Ascending aorta (tissue), 2 donors: ENCODE data around the gene SRR. TPM values are rescaled to one million over a fixed set of nuclear protein-coding genes. Genes with fewer than 3 reads are reported as not detected.

ENCODE experiments used
- DNase-seq, 2 donors: peaks; one replicate each; pipeline ENCODE4 v3.0.0-alpha.2; 2019; ENCODE audit warnings: low spot score in 2 of 2
- H3K27ac ChIP-seq, 2 donors: fragments of 200-600 bp; sonication (generic); one replicate each; pipeline ENCODE4 v1.5.1; 2016 to 2017; ENCODE audit warnings: mild to moderate bottlenecking in 1 of 2
- H3K27me3 ChIP-seq: fragments of 200-600 bp; sonication (generic); one replicate; pipeline ENCODE4 v1.5.1; 2017
- H3K36me3 ChIP-seq, 2 donors: fragments of 200-600 bp; sonication (generic); one replicate each; pipeline ENCODE4 v1.5.1; 2016
- H3K4me1 ChIP-seq, 2 donors: fragments of 200-600 bp; sonication (generic); one replicate each; pipeline ENCODE4 v1.5.1; 2016 to 2017; ENCODE audit warnings: mild to moderate bottlenecking in 1 of 2
- H3K4me3 ChIP-seq, 2 donors: fragments of 200-600 bp; sonication (generic); one replicate each; pipeline ENCODE4 v1.5.1; 2016 to 2017; ENCODE audit warnings: mild to moderate bottlenecking in 1 of 2
- H3K9me3 ChIP-seq, 2 donors: fragments of 200-600 bp; sonication (generic); one replicate each; pipeline ENCODE4 v1.5.1; 2016
- intact Hi-C: fragments of 100-400 bp; cut with DNase I; formaldehyde crosslinking; loops from one replicate; pipeline ENCODE4 v1.15.1; 2023
- total RNA-seq: library from RNA; depleted of rRNA; stranded (reverse); fragments of >200 nt; gene quantifications from one replicate; pipeline ENCODE4 v1.1.0, GENCODE V29; 2016
- TF ChIP-seq, protein P1 (sequence below), 3 experiments: fragments of 200-600 bp in 2 of 3; fragments of 450-650 bp in 1 of 3; sonication (generic) in 2 of 3; IDR thresholded peaks; one replicate each; pipeline ENCODE4 v1.5.1; 2016 to 2019; ENCODE audit warnings: antibody characterized with exemption in 3 of 3, mild to moderate bottlenecking in 1 of 3, moderate library complexity in 1 of 3

The SRR gene
- total RNA-seq, 1 donor from 2014 or later, result not detected

DNA sequence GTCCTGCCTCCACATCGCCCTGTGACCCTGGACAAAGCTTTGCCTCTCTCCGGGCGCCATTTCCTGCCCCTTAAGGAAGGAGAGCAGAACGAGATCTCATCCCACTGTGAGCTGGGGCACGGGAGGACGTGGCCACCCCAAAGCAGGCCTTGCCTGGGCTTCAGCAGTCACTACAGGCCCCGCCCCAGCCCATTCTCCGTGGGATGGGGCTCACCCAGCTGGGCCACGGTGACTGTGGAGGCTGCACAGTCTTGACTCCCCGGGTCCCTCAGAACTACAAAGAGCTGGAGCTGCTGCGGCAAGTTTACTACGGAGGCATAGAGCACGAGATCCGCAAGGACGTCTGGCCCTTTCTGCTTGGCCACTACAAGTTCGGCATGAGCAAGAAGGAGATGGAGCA is 68.9 kb downstream of the SRR start:
- TF ChIP-seq, protein P1, sequence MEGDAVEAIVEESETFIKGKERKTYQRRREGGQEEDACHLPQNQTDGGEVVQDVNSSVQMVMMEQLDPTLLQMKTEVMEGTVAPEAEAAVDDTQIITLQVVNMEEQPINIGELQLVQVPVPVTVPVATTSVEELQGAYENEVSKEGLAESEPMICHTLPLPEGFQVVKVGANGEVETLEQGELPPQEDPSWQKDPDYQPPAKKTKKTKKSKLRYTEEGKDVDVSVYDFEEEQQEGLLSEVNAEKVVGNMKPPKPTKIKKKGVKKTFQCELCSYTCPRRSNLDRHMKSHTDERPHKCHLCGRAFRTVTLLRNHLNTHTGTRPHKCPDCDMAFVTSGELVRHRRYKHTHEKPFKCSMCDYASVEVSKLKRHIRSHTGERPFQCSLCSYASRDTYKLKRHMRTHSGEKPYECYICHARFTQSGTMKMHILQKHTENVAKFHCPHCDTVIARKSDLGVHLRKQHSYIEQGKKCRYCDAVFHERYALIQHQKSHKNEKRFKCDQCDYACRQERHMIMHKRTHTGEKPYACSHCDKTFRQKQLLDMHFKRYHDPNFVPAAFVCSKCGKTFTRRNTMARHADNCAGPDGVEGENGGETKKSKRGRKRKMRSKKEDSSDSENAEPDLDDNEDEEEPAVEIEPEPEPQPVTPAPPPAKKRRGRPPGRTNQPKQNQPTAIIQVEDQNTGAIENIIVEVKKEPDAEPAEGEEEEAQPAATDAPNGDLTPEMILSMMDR (IDR thresholded peaks at IDR 0.05), result no peak
- no peaks in the 10 kb centered on the region for H3K27me3 ChIP-seq
- peaks cover 31 to 69% of the 10 kb centered on the region in 2 donors for H3K36me3 ChIP-seq
- no peaks in the 10 kb centered on the region for H3K4me1 ChIP-seq
- H3K9me3 ChIP-seq, result no peaks in the 10 kb centered on the region
- H3K27ac ChIP-seq, result no peak overlapping the region
- no peak overlapping the region for H3K4me3 ChIP-seq
- intact Hi-C loops, result no loop called here
- DNase-seq, result no peak

DNA sequence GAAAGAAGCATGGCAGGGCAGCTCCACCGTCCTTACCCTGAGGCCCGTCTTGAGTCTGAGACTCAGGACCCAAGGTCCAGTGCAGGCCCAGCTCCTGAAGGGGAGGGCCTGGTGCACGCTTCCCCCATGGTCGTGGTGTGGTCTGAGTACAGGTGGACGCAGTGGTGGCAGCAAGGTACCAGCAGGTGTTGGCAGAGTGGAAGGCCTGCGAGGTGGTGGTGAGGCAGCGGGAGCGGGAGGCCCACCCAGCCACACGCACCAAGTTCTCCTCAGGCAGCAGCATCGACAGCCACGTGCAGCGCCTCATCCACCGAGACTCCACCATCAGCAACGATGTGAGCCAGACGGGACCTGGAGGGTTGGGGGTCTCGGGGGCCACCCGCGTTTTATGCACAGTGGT is 69.4 kb downstream of the SRR start:
- intact Hi-C loops, result no loop called here
- TF ChIP-seq, protein P1 (IDR thresholded peaks at IDR 0.05), result no peak

More for the DNA sequence above, 69.4 kb downstream of the SRR start:
- DNase-seq, result no peak
- no peak overlapping the region for H3K27ac ChIP-seq
- no peaks in the 10 kb centered on the region for H3K27me3 ChIP-seq
- no peaks in the 10 kb centered on the region for H3K9me3 ChIP-seq
- peaks cover 34 to 70% of the 10 kb centered on the region in 2 donors for H3K36me3 ChIP-seq
- H3K4me3 ChIP-seq, result no peak overlapping the region
- H3K4me1 ChIP-seq, result no peaks in the 10 kb centered on the region

Other genes with a start within 250 kb of the SRR start
- gene HIC1, start 248.8 kb upstream of the SRR start, total RNA-seq, result 131 TPM
- gene SMG6, start 165 bp upstream of the SRR start, total RNA-seq, result 50.8 TPM
- 16.9 TPM for gene TSR1, start 32.5 kb downstream of the SRR start, total RNA-seq
- gene SGSM2, start 33.6 kb downstream of the SRR start, total RNA-seq, result 127 TPM
- 4.9 TPM for gene MNT, start 97.1 kb downstream of the SRR start, total RNA-seq
- 15.3 TPM for gene METTL16, start 207.9 kb downstream of the SRR start, total RNA-seq